ENCODE results near the gene LIN37. TPM values are rescaled to one million over a fixed set of nuclear protein-coding genes. Genes with fewer than 3 reads are reported as not detected.

Gene LIN37
- total and polyA plus RNA-seq, 9 of the 15 experiments (the other 6 are each of a cell fraction or from before 2014, with no cell fraction given) = 1.2 to 12.5 (median 8.6) TPM

DNA sequence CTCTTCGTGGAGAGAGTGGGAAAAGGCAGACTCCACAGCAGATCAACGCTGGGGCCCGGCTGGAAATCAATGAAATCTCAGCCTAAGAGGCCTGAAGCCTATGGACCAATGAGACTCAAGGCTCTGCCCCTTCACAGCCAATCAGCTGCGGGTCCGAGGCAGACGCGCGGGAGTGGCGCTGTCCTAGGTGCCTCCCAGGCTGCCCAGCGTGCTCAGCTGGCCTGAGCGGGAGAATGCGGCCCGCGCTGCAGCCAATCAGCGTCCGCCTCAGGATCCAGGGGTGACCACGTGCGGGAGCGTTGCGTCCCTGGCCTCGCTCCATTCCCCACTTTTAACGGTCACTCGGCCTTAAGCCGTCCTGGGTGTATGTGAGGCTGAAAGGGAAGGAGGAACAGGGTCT lies 44.2 kb upstream of the LIN37 start, which contains the start of gene ZBTB32 (continued):
- TF ChIP-seq, protein P1, sequence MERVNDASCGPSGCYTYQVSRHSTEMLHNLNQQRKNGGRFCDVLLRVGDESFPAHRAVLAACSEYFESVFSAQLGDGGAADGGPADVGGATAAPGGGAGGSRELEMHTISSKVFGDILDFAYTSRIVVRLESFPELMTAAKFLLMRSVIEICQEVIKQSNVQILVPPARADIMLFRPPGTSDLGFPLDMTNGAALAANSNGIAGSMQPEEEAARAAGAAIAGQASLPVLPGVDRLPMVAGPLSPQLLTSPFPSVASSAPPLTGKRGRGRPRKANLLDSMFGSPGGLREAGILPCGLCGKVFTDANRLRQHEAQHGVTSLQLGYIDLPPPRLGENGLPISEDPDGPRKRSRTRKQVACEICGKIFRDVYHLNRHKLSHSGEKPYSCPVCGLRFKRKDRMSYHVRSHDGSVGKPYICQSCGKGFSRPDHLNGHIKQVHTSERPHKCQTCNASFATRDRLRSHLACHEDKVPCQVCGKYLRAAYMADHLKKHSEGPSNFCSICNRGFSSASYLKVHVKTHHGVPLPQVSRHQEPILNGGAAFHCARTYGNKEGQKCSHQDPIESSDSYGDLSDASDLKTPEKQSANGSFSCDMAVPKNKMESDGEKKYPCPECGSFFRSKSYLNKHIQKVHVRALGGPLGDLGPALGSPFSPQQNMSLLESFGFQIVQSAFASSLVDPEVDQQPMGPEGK (CRISPR knock-in tag; IDR thresholded peaks at IDR 0.05; ENCODE audit: borderline replicate concordance) = no peak
- no peak for TF ChIP-seq SIRT6 (IDR thresholded peaks at IDR 0.05; ENCODE audit: low read depth, low read length)
- TF ChIP-seq, protein P2, sequence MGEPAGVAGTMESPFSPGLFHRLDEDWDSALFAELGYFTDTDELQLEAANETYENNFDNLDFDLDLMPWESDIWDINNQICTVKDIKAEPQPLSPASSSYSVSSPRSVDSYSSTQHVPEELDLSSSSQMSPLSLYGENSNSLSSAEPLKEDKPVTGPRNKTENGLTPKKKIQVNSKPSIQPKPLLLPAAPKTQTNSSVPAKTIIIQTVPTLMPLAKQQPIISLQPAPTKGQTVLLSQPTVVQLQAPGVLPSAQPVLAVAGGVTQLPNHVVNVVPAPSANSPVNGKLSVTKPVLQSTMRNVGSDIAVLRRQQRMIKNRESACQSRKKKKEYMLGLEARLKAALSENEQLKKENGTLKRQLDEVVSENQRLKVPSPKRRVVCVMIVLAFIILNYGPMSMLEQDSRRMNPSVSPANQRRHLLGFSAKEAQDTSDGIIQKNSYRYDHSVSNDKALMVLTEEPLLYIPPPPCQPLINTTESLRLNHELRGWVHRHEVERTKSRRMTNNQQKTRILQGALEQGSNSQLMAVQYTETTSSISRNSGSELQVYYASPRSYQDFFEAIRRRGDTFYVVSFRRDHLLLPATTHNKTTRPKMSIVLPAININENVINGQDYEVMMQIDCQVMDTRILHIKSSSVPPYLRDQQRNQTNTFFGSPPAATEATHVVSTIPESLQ (CRISPR knock-in tag; IDR thresholded peaks at IDR 0.05) = no peak
- TF ChIP-seq, protein P3, sequence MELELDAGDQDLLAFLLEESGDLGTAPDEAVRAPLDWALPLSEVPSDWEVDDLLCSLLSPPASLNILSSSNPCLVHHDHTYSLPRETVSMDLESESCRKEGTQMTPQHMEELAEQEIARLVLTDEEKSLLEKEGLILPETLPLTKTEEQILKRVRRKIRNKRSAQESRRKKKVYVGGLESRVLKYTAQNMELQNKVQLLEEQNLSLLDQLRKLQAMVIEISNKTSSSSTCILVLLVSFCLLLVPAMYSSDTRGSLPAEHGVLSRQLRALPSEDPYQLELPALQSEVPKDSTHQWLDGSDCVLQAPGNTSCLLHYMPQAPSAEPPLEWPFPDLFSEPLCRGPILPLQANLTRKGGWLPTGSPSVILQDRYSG (tag; conservative IDR thresholded peaks at IDR 0.05; ENCODE audit: low read depth) = no peak
- no peak for TF ChIP-seq EP400 (IDR thresholded peaks at IDR 0.05)
- TF ChIP-seq, protein P4, sequence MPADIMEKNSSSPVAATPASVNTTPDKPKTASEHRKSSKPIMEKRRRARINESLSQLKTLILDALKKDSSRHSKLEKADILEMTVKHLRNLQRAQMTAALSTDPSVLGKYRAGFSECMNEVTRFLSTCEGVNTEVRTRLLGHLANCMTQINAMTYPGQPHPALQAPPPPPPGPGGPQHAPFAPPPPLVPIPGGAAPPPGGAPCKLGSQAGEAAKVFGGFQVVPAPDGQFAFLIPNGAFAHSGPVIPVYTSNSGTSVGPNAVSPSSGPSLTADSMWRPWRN (IDR thresholded peaks at IDR 0.05; ENCODE audit: low read depth) = no peak
- no peak for TF ChIP-seq CBFA2T3 (IDR thresholded peaks at IDR 0.05)
- TF ChIP-seq, protein P5, sequence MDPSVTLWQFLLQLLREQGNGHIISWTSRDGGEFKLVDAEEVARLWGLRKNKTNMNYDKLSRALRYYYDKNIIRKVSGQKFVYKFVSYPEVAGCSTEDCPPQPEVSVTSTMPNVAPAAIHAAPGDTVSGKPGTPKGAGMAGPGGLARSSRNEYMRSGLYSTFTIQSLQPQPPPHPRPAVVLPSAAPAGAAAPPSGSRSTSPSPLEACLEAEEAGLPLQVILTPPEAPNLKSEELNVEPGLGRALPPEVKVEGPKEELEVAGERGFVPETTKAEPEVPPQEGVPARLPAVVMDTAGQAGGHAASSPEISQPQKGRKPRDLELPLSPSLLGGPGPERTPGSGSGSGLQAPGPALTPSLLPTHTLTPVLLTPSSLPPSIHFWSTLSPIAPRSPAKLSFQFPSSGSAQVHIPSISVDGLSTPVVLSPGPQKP (CRISPR knock-in tag; IDR thresholded peaks at IDR 0.05) = no peak
- TF ChIP-seq TCF7 (IDR thresholded peaks at IDR 0.05; ENCODE audit: borderline replicate concordance) = no peak
- TF ChIP-seq EGR1 (conservative IDR thresholded peaks at IDR 0.05) = no peak
- TF ChIP-seq SP1 (CRISPR knock-in tag; IDR thresholded peaks at IDR 0.05) = 0 out of 2 replicates have a peak, but pooled peaks have one; percentile 25
- TF ChIP-seq ZNF3 (CRISPR knock-in tag; IDR thresholded peaks at IDR 0.05) = no peak
- TF ChIP-seq, protein P6, sequence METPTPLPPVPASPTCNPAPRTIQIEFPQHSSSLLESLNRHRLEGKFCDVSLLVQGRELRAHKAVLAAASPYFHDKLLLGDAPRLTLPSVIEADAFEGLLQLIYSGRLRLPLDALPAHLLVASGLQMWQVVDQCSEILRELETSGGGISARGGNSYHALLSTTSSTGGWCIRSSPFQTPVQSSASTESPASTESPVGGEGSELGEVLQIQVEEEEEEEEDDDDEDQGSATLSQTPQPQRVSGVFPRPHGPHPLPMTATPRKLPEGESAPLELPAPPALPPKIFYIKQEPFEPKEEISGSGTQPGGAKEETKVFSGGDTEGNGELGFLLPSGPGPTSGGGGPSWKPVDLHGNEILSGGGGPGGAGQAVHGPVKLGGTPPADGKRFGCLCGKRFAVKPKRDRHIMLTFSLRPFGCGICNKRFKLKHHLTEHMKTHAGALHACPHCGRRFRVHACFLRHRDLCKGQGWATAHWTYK (CRISPR knock-in tag; IDR thresholded peaks at IDR 0.05) = no peak
- TF ChIP-seq PCBP2 (IDR thresholded peaks at IDR 0.05; ENCODE audit: low read depth, low read length, poor library complexity, severe bottlenecking) = no peak
- TF ChIP-seq ASH1L (IDR thresholded peaks at IDR 0.05; ENCODE audit: borderline replicate concordance, low read depth, partially characterized antibody) = peak; percentile 33
- TF ChIP-seq HNRNPLL (IDR thresholded peaks at IDR 0.05; ENCODE audit: low read depth, low read length, poor library complexity, severe bottlenecking) = no peak
- no peak for TF ChIP-seq FOXM1 (IDR thresholded peaks at IDR 0.05; ENCODE audit: low read depth)
- TF ChIP-seq FOXM1 (CRISPR knock-in tag; IDR thresholded peaks at IDR 0.05; ENCODE audit: low read depth) = no peak
- TF ChIP-seq, protein P7, sequence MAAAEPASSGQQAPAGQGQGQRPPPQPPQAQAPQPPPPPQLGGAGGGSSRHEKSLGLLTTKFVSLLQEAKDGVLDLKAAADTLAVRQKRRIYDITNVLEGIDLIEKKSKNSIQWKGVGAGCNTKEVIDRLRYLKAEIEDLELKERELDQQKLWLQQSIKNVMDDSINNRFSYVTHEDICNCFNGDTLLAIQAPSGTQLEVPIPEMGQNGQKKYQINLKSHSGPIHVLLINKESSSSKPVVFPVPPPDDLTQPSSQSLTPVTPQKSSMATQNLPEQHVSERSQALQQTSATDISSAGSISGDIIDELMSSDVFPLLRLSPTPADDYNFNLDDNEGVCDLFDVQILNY (CRISPR knock-in tag; IDR thresholded peaks at IDR 0.05) = peak; percentile 74; the same call in 1 of the 2 replicates
- TF ChIP-seq SREBF1 (IDR thresholded peaks at IDR 0.05; ENCODE audit: borderline replicate concordance, low read depth, low read length) = no peak

Data from K562 (cell line).